ENCODE results near the gene MRPL54.

- no peak for TF ChIP-seq CTCF (IDR thresholded peaks at IDR 0.05; ENCODE audit: low read depth, low read length)
- no peak for TF ChIP-seq EZH2phosphoT487 (IDR thresholded peaks at IDR 0.05; ENCODE audit: low read depth)
These were observed 27.8 kb downstream of the MRPL54 start for GRCh38 chr19:3790209-3790734.
